Adrenal gland (tissue), 5 donors: ENCODE measurements around the gene TFF3.

Experiments used
- POLR2A ChIP-seq, 2 donors: fragments of 450-650 bp; IDR thresholded peaks; one replicate each; pipeline ENCODE4 v1.6.1; 2017; ENCODE audit warnings: antibody characterized with exemption in 2 of 2, mild to moderate bottlenecking in 2 of 2, moderate library complexity in 1 of 2
- TF ChIP-seq, protein P1 (sequence below), 6 experiments: fragments of 450-650 bp in 4 of 6; fragments of 200-600 bp in 2 of 6; sonication (generic) in 1 of 6; IDR thresholded peaks; 1 replicate in 5 of 6; 2 replicates in 1 of 6; pipeline versions ENCODE4 v1.5.1 to v1.8.0; 2016 to 2021; ENCODE audit warnings: antibody characterized with exemption in 6 of 6, mild to moderate bottlenecking in 2 of 6, moderate library complexity in 1 of 6
- donor health status: DM: no; HTN: no; CAD: no.

DNA sequence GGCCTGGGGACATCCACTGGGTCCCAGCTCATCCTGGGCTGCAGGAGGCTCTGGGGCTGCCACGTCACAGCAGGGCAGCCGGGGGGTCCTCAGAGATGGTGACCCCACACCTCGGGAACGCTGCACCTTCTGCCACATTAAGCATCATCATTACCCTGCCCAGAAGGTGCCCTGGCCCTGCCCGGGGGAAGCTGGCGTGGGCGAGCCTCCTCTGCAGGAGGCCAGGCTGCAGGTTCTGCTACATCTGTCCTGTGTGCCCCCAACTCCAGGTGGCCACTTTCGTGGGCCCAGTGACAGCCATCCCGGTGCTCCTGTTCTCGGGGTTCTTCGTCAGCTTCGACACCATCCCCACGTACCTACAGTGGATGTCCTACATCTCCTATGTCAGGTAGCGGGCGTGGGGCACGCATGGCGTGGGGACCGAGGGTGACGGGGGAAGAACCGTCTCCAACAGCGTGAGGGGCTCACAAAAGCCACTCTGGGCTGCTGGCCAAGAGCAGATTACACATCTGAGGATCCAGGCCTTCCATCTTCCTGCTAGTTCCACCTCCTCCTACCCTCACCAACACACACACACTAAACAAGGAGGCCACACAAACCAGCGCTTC lies 20.8 kb downstream of the TFF3 start:
- TF ChIP-seq, protein P1, sequence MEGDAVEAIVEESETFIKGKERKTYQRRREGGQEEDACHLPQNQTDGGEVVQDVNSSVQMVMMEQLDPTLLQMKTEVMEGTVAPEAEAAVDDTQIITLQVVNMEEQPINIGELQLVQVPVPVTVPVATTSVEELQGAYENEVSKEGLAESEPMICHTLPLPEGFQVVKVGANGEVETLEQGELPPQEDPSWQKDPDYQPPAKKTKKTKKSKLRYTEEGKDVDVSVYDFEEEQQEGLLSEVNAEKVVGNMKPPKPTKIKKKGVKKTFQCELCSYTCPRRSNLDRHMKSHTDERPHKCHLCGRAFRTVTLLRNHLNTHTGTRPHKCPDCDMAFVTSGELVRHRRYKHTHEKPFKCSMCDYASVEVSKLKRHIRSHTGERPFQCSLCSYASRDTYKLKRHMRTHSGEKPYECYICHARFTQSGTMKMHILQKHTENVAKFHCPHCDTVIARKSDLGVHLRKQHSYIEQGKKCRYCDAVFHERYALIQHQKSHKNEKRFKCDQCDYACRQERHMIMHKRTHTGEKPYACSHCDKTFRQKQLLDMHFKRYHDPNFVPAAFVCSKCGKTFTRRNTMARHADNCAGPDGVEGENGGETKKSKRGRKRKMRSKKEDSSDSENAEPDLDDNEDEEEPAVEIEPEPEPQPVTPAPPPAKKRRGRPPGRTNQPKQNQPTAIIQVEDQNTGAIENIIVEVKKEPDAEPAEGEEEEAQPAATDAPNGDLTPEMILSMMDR (IDR thresholded peaks at IDR 0.05): no peak
- TF ChIP-seq POLR2A (IDR thresholded peaks at IDR 0.05): no peak
